ENCODE measurements around the gene GRHL1.
"Not testable (repeated sequence)": the region's sequence is repeated elsewhere in the genome, so short reads cannot be mapped to it uniquely, and the experiment has no call there.

GRHL1 gene

GRCh38 chr2:10029875-10030223, 78.4 kb downstream of the GRHL1 start:
- DNase-seq (ENCODE audit: low read depth), result no peak
- no peak for TF ChIP-seq CTCF (conservative IDR thresholded peaks at IDR 0.05; ENCODE audit: low read length)
- H3K4me3 ChIP-seq (ENCODE audit: low read length), result no peak overlapping the region

GRCh38 chr2:10030311-10030736, 78.8 kb downstream of the GRHL1 start:
- TF ChIP-seq CTCF (conservative IDR thresholded peaks at IDR 0.05; ENCODE audit: low read length), result no peak
- H3K4me3 ChIP-seq (ENCODE audit: low read length), result no peak overlapping the region
- DNase-seq (ENCODE audit: low read depth), result no peak

GRCh38 chr2:10030798-10031197, 79.3 kb downstream of the GRHL1 start:
- H3K4me3 ChIP-seq (ENCODE audit: low read length); DNase-seq (ENCODE audit: low read depth): not testable (repeated sequence)

GRCh38 chr2:10031886-10032745, 80.6 kb downstream of the GRHL1 start:
- no peak for DNase-seq (ENCODE audit: low read depth)
- TF ChIP-seq CTCF (conservative IDR thresholded peaks at IDR 0.05; ENCODE audit: low read length), result no peak
- no peak overlapping the region for H3K4me3 ChIP-seq (ENCODE audit: low read length)

- DNase-seq (ENCODE audit: low read depth), result no peak
- no peak for TF ChIP-seq CTCF (conservative IDR thresholded peaks at IDR 0.05; ENCODE audit: low read length)
- H3K4me3 ChIP-seq (ENCODE audit: low read length), result no peak overlapping the region
These were observed 81.2 kb downstream of the GRHL1 start for GRCh38 chr2:10032746-10033105.

- H3K4me3 ChIP-seq (ENCODE audit: low read length), result no peak overlapping the region
- no peak for TF ChIP-seq CTCF (conservative IDR thresholded peaks at IDR 0.05; ENCODE audit: low read length)
- DNase-seq (ENCODE audit: low read depth), result no peak
These were observed 81.9 kb downstream of the GRHL1 start for GRCh38 chr2:10033251-10034006.

- H3K4me3 ChIP-seq (ENCODE audit: low read length), result no peak overlapping the region
- TF ChIP-seq CTCF (conservative IDR thresholded peaks at IDR 0.05; ENCODE audit: low read length), result no peak
- DNase-seq (ENCODE audit: low read depth), result no peak
These were observed 83.0 kb downstream of the GRHL1 start for GRCh38 chr2:10034333-10035052.

Measured in AG10803 (cell line).